Measurements from ENCODE around the gene RNF103. TPM values are rescaled to one million over a fixed set of nuclear protein-coding genes. Genes with fewer than 3 reads are reported as not detected.

Gene RNF103
- total RNA-seq, 1 experiment from 2014 or later: 16.1 TPM

DNA sequence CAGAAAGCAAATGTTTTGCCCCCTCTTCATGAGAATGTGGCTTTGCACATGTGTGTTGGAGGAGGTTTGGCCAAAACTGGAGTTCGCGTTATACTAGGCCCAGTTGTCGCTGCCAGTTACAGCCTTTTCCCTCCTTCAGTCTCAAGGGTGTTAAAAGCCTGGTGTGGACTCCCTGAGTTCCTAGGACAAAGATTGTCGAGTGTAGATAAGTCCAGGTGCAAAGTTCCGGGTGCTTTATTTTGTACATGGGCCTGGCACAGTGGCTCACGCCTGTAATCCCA is 542 bp upstream of the RNF103 start:
- peak overlapping the region; percentile 77 for H3K9ac ChIP-seq (ENCODE audit: low read length)
- DNase-seq (ENCODE audit: low read depth, low spot score) (no peak), ATAC-seq (no peak)
- BruUV-seq (replicated peaks): TSS peak; percentile 99
- ChIA-PET RAD21 (ENCODE audit: low non-redundant PET in 1 of 2, low total read pairs in 2 of 2, uncharacterized antibody in 2 of 2, unreplicated experiment in 2 of 2) (no interaction called here), POLR2A (no interaction called here), CTCF (no interaction called here)
- H3K4me2 ChIP-seq (ENCODE audit: low read length): peak overlapping the region; percentile 85
- TF ChIP-seq SRF (IDR thresholded peaks at IDR 0.05; ENCODE audit: low read depth): no peak
- TF ChIP-seq, protein P1, sequence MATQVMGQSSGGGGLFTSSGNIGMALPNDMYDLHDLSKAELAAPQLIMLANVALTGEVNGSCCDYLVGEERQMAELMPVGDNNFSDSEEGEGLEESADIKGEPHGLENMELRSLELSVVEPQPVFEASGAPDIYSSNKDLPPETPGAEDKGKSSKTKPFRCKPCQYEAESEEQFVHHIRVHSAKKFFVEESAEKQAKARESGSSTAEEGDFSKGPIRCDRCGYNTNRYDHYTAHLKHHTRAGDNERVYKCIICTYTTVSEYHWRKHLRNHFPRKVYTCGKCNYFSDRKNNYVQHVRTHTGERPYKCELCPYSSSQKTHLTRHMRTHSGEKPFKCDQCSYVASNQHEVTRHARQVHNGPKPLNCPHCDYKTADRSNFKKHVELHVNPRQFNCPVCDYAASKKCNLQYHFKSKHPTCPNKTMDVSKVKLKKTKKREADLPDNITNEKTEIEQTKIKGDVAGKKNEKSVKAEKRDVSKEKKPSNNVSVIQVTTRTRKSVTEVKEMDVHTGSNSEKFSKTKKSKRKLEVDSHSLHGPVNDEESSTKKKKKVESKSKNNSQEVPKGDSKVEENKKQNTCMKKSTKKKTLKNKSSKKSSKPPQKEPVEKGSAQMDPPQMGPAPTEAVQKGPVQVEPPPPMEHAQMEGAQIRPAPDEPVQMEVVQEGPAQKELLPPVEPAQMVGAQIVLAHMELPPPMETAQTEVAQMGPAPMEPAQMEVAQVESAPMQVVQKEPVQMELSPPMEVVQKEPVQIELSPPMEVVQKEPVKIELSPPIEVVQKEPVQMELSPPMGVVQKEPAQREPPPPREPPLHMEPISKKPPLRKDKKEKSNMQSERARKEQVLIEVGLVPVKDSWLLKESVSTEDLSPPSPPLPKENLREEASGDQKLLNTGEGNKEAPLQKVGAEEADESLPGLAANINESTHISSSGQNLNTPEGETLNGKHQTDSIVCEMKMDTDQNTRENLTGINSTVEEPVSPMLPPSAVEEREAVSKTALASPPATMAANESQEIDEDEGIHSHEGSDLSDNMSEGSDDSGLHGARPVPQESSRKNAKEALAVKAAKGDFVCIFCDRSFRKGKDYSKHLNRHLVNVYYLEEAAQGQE (IDR thresholded peaks at IDR 0.05; ENCODE audit: low read depth): no peak
- no peak for TF ChIP-seq EZH2 (IDR thresholded peaks at IDR 0.05)
- no peak for TF ChIP-seq JUND (IDR thresholded peaks at IDR 0.05)
- H3K27me3 ChIP-seq (ENCODE audit: insufficient read depth, low read length): no peaks in the 10 kb centered on the region
- intact Hi-C loops (cut with micrococcal nuclease): loop anchor here (5.0 kb wide), 1 partner anchor 182 kb away; the partner anchor contains the start of gene KDM3A
- peak overlapping the region; percentile 56 to 74 for H3K4me3 ChIP-seq (replicated peaks in 1 of 2; ENCODE audit: low read depth in 1 of 2, low read length in 2 of 2)
- peaks cover 28% of the 10 kb centered on the region for H3K79me2 ChIP-seq (ENCODE audit: insufficient read depth, low read length)
- no peaks in the 10 kb centered on the region for H3K9me2 ChIP-seq (ENCODE audit: insufficient read depth)
- peaks cover 0 to 4% of the 10 kb centered on the region in 2 experiments; a peak in 2 of 4 replicates for H3K36me3 ChIP-seq (ENCODE audit: control insufficient read depth in 1 of 2, insufficient read depth in 2 of 2, low read length in 2 of 2)
- H4K20me1 ChIP-seq (ENCODE audit: insufficient read depth): no peaks in the 10 kb centered on the region
- peak overlapping the region; percentile 90 for H3K27ac ChIP-seq (ENCODE audit: low read depth, low read length)
- peaks cover 16 to 23% of the 10 kb centered on the region in 2 experiments for H3K4me1 ChIP-seq (ENCODE audit: control insufficient read depth in 1 of 2, insufficient read depth in 2 of 2, low read length in 2 of 2)
- H2AFZ ChIP-seq (ENCODE audit: low read depth, low read length, poor library complexity, severe bottlenecking): peak overlapping the region; percentile 59
- H3K9me3 ChIP-seq (ENCODE audit: control insufficient read depth in 1 of 2, insufficient read depth in 1 of 2, low read depth in 1 of 2, low read length in 2 of 2): no peaks in the 10 kb centered on the region

DNA sequence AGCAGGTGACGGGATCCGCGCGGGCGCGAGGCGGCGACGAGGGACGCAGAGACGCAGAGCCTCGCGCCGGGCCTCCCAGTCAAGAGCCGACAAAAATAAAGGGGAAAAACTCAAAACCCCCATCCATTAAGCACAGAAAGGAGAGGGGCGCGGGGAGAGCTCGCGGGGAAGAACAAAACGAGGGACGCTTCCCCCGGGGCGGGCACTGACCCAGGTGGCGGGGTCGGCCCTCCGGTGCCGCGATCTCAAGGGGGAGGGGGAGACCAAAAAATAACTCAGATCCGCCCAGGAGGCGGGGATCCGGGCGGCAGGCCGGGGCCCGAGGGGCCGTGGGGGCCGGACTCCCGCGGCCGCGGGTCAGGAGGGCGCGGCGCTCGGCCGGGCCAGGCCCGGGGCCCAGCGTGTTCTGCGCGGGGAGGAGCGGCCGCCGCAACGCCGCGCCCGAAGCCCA is 597 bp downstream of the RNF103 start:
- Histone ChIP-seq H3K4me3 (replicated peaks in 1 of 2; ENCODE audit: low read depth in 1 of 2, low read length in 2 of 2) (peak overlapping the region; percentile 56 to 74), H2AFZ (ENCODE audit: low read depth, low read length, poor library complexity, severe bottlenecking) (no peak overlapping the region), H3K9ac (ENCODE audit: low read length) (peak overlapping the region; percentile 77), H3K4me2 (ENCODE audit: low read length) (peak overlapping the region; percentile 85), H3K27me3 (ENCODE audit: insufficient read depth, low read length) (no peaks in the 10 kb centered on the region), H3K9me3 (ENCODE audit: control insufficient read depth in 1 of 2, insufficient read depth in 1 of 2, low read depth in 1 of 2, low read length in 2 of 2) (no peaks in the 10 kb centered on the region), H4K20me1 (ENCODE audit: insufficient read depth) (no peaks in the 10 kb centered on the region), H3K27ac (ENCODE audit: low read depth, low read length) (peak overlapping the region; percentile 90), H3K79me2 (ENCODE audit: insufficient read depth, low read length) (peaks cover 28% of the 10 kb centered on the region), H3K9me2 (ENCODE audit: insufficient read depth) (no peaks in the 10 kb centered on the region), H3K36me3 (ENCODE audit: control insufficient read depth in 1 of 2, insufficient read depth in 2 of 2, low read length in 2 of 2) (peaks cover 0 to 7% of the 10 kb centered on the region in 2 experiments; a peak in 2 of 4 replicates), H3K4me1 (ENCODE audit: control insufficient read depth in 1 of 2, insufficient read depth in 2 of 2, low read length in 2 of 2) (peaks cover 14 to 23% of the 10 kb centered on the region in 2 experiments)
- CTCF ChIA-PET: no interaction called here
- no TSS peak for BruUV-seq (replicated peaks)
- RAD21 ChIA-PET (ENCODE audit: low non-redundant PET in 1 of 2, low total read pairs in 2 of 2, uncharacterized antibody in 2 of 2, unreplicated experiment in 2 of 2): no interaction called here
- POLR2A ChIA-PET: no interaction called here
- intact Hi-C loops (cut with micrococcal nuclease): loop anchor here (5.0 kb wide), 1 partner anchor 181 kb away; the partner anchor contains the start of gene KDM3A
- TF ChIP-seq RAD21 (IDR thresholded peaks at IDR 0.05; ENCODE audit: low read depth): no peak
- no peak for TF ChIP-seq YY1 (IDR thresholded peaks at IDR 0.05; ENCODE audit: extremely low read depth, insufficient replicate concordance, low read depth, low read length)
- no peak for TF ChIP-seq FOSL1 (IDR thresholded peaks at IDR 0.05; ENCODE audit: low read depth)
- TF ChIP-seq ELF1 (IDR thresholded peaks at IDR 0.05; ENCODE audit: borderline replicate concordance, low read depth): no peak
- TF ChIP-seq, protein P2, sequence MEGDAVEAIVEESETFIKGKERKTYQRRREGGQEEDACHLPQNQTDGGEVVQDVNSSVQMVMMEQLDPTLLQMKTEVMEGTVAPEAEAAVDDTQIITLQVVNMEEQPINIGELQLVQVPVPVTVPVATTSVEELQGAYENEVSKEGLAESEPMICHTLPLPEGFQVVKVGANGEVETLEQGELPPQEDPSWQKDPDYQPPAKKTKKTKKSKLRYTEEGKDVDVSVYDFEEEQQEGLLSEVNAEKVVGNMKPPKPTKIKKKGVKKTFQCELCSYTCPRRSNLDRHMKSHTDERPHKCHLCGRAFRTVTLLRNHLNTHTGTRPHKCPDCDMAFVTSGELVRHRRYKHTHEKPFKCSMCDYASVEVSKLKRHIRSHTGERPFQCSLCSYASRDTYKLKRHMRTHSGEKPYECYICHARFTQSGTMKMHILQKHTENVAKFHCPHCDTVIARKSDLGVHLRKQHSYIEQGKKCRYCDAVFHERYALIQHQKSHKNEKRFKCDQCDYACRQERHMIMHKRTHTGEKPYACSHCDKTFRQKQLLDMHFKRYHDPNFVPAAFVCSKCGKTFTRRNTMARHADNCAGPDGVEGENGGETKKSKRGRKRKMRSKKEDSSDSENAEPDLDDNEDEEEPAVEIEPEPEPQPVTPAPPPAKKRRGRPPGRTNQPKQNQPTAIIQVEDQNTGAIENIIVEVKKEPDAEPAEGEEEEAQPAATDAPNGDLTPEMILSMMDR (IDR thresholded peaks at IDR 0.05 in 2 of 3, conservative IDR thresholded peaks at IDR 0.05 in 1 of 3; ENCODE audit: borderline replicate concordance in 1 of 3, insufficient read depth in 1 of 3, low read depth in 2 of 3, low read length in 2 of 3): no peak
- no peak for TF ChIP-seq POLR2A (IDR thresholded peaks at IDR 0.05; ENCODE audit: borderline replicate concordance, extremely low read depth, insufficient read depth, insufficient read length)
- no peak for TF ChIP-seq EZH2phosphoT487 (IDR thresholded peaks at IDR 0.05; ENCODE audit: borderline replicate concordance)
- ATAC-seq: peak; percentile 34
- DNase-seq (ENCODE audit: low read depth, low spot score): no peak
